GM21515 (cell line): ENCODE results near the gene BAIAP2L2.
"Not testable (repeated sequence)": the region's sequence is repeated elsewhere in the genome, so short reads cannot be mapped to it uniquely, and the experiment has no call there.

Experiments
- ATAC-seq: cut with Tn5 transposase; IDR thresholded peaks from one replicate; pipeline ENCODE4 v1.9.1; 2021; ENCODE audit not compliant: unreplicated experiment

The BAIAP2L2 gene

DNA sequence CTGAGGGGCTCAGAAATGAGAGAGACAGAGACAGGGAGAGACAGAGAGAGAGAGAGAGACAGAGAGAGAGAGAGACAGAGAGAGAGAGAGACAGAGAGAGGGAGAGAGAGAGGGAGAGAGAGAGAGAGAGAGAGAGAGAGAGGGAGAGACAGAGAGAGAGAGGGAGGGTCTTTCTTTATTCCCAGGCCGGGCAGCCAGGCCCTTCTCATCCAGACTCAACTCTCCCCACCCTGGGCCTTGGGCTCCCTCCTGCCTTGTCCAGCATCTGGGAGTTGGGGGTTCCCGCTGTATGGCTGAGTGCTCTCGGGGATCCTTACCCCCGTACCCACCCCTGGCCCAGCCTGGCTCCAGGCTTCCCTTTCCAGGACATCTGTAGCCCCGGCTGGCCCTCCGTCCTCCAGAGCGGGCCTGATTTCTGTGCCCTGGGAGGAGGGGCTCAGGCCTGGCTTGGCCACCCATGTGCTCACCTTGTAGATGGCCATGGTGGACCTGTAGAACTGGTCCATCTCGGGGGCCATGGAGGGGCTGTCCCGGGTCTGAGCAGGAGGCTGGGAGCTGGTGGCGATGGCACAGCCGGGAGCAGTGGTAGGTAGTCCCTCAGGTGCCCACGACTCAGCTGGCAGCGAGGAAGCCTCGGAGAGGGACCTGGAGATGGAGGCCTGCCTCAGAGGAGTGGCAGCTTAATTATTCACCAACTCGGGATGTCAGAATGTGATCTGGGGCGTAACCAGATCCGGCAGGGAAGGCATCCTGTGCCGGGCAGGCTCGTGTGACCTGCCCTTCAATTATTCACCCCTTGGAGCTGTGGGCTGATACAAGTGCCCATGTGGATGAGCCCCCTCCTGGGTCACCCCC, at the start of gene BAIAP2L2:
Gene BAIAP2L2 (minus strand): TSS at position 677 of the 855 bp plus-strand sequence. CDS start 159 bp downstream, at position 518.
- ATAC-seq: no peak

- ATAC-seq: no peak
Observed at GRCh38 chr22:38155703-38156102, 45.2 kb upstream of the BAIAP2L2 start.

- not testable (repeated sequence) for ATAC-seq
Observed at GRCh38 chr22:38154563-38154915, 44.1 kb upstream of the BAIAP2L2 start.

- no peak for ATAC-seq
Observed at GRCh38 chr22:38153821-38154562, 43.5 kb upstream of the BAIAP2L2 start.

- no peak for ATAC-seq
Observed at GRCh38 chr22:38151126-38151500, 40.6 kb upstream of the BAIAP2L2 start.

- ATAC-seq: no peak
Observed at GRCh38 chr22:38148245-38148644, 37.8 kb upstream of the BAIAP2L2 start.

DNA sequence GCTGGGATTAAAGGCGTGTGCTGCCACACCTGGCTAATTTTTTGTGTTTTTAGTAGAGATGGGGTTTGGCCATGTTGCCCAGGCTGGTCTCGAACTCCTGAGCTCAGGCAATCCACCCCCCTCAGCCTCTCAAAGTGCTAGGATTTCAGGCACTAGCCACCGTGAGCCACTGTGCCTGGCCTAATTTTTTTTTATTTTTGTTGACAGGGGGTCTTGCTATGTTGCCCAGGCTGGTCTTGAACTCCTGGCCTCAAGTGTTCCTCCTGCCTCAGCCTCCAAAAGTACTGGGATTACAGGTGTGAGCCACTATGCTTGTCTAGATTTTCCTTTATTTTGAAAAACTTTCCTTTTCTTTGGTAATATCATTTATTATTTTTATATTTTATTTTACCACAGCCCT, 35.7 kb upstream of the BAIAP2L2 start:
- ATAC-seq: not testable (repeated sequence)

DNA sequence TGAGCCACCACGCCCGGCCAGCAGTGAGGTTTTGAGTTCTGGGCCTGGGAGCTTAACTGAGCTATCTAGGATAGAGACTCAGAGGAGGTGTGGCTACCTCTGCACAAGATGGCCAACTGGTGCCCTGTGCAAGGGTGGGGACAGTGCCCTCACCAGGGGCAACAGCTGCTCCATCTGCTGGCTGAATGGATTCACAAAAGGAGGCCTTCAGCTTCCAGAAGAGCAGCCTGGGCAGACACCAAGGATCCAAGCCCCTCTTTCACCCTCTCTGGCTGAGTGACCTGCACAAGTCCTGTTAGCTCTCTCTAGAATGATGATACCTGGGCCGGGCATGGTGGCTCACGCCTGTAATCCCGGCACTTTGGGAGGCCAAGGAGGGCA, 33.5 kb upstream of the BAIAP2L2 start:
- no peak for ATAC-seq

DNA sequence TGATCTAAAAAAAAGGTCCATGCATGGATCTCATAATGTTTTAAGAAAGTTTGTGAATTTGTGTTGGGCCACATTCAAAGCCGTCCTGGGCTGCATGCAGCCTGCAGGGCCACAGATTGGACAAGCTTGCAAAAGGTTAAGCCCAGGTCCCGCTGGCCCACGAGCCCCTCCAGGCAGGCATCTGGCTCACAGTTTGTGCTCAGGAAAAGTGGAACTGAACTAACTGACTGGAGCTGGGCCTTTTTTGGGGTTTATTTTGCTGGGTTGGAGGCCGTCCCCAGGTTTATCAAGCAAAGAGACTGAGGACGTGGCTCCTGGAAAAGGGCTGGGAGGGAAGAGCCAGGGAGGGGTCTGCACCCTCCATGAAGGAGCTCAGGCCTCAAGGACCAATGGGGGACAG, 32.1 kb upstream of the BAIAP2L2 start:
- ATAC-seq: no peak

DNA sequence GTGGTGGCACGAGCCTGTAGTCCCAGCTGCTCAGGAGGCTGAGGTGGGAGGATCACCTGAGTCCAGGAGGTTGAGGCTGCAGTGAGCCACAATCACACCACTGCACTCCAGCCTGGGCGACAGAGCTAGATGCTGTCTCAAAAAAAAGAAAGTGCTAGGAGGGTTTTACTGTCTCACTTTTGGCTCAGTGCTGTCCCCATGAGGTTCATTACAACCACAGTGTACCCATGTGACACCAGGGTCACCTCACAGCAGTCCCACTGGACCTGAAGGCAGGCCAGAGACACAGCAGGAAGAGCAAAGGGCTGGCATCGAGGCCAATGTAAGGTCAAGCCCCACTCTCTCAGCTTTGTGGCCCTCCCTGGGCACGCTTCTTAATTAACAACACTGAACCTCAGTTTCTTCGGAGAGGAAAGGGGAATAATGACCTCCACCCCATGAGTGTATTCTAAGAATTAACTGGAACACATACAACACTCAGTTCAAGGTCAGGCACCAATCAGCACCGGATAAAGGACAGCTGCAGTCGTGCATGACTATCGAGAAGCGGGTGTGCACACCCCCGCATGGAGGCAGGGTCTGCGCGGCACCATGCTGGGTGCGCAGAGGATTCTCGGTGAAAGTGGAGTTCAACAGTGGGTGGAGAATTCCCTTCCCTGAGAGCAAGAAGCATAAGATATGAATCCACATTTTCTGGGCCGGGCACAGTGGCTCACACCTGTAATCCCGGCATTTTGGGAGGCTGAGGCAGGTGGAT, 30.9 kb upstream of the BAIAP2L2 start:
- no peak for ATAC-seq

GRCh38 chr22:38139901-38140300, 29.4 kb upstream of the BAIAP2L2 start:
- no peak for ATAC-seq

GRCh38 chr22:38138961-38139360, 28.5 kb upstream of the BAIAP2L2 start:
- no peak for ATAC-seq

GRCh38 chr22:38137876-38138687, 27.6 kb upstream of the BAIAP2L2 start:
- no peak for ATAC-seq

DNA sequence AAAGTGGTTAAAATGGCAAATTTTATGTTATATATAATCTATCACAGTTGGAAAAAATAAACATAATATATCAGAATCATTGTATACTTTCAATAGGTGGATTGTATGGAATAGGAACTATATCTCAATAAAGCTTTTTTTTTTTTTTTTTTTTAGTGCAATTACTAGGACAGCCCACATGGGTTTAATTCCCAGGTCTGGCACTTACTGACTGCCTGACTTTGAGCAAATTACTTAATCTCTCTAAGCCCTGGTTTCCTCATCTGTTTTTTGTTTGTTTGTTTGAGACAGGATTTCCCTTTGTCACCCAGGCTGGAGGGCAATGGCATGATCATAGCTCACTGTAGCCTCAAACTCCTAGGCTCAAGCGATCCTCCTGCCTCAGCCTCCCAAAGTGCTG, 26.1 kb upstream of the BAIAP2L2 start:
- ATAC-seq: no peak

DNA sequence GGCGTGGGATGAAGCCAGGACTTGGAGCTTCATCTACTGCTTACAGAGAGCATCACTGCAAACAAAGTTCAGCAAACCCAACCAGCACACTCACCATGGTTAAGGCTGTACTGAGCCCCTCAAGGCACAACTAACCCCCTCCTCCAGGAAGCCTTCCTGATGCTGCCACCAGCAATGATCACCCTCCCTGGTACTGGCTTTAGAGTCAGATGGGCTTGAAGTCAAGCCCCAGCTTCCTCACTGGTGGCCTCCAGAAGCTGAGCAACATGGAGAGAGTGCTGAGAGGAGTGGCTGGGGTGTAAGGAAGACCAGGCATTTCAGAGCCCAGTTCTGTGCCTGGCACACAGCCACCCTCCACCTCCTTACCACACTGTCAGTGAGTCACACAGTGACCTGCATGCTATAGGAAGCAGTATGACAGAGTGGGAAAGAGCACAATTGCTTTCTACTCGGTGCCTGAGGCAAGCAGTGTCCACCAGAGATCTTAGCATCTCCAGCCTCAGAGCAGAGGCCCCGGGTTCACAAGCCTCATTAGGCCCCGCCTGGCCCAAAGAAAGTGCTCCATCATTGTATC, 24.7 kb upstream of the BAIAP2L2 start:
- ATAC-seq: no peak

DNA sequence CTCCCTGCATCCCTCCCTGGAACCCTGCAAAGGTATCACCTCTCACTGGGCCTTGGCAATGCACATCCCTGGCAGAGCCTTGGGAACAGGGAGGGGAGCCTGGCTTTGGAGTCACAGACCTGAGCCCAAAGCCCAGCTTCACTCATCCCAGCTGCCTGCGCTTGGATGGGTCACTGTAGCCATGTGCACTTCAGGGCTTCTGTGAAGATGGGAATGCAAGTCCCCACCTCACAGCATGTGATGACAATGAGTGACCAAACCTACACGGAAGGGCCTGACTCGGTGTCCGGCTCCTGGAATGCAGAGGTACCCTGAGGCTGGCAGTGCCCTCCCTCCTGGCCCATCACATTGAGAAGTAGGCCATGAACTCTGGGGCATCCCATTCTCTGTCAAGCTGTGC, 22.8 kb upstream of the BAIAP2L2 start:
- no peak for ATAC-seq

DNA sequence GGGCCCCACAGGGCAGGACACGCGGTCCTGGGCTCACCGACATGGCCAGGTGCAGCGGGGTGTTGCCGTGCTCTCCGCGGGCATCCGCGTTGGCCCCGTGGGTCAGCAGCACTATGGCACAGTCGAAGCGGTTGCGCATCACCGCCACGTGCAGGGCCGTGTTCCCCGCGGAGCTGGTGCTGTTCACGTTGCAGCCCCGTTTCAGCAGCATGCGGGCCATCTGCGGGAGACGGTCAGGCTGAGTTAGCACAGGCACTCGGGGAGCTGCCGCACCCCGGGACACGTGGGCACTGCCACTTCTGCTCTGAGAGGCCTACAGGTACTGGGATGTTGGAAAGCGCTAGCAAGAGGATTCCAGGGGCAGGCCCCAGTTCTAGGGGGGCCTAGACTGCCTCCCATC, 22.3 kb upstream of the BAIAP2L2 start:
- no peak for ATAC-seq

DNA sequence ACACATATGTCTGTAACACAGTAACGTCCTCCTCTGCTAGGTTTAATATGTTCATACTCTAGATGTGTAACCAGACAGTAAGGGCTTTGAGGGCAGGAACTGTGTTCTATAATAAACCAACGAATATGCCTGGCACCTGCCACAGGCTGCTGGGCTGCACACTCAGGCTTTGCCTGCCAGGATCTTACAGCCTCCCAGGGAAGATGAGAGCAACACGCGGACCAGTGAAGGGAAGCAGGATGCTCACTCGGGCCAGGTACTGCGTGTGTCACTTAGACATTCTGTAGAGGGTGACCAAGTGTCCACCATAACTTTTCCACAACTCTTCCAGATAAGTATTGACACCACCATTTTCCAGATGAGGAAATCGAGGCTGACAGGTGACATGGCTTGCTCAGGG, 21.7 kb upstream of the BAIAP2L2 start:
- no peak for ATAC-seq

GRCh38 chr22:38131399-38131798, 20.9 kb upstream of the BAIAP2L2 start:
- ATAC-seq: no peak

- ATAC-seq: no peak
Observed at GRCh38 chr22:38129856-38130255, 19.4 kb upstream of the BAIAP2L2 start.
